A673 (cell line): ENCODE results near the gene TSPOAP1. TPM values are rescaled to one million over a fixed set of nuclear protein-coding genes. Genes with fewer than 3 reads are reported as not detected.

Experiments
- BruUV-seq: library from RNA; stranded (reverse); fragments of 400-500 nt; replicated peaks from 2 replicates; lab custom pipeline; 2021; lab: Mats Ljungman, UMichigan
- CTCF ChIA-PET: fragments of 300-600 bp; sonication (Branson Sonifier 250); formaldehyde crosslinking; loops from one replicate; lab custom pipeline; 2022; ENCODE audit warnings: antibody characterized with exemption; lab: Charles Lee
- POLR2A ChIA-PET: fragments of 300-600 bp; sonication (Branson Sonifier 250); formaldehyde crosslinking; loops from one replicate; lab custom pipeline; 2022; ENCODE audit warnings: antibody characterized with exemption; ENCODE audit not compliant: low non-redundant PET; lab: Charles Lee
- DNase-seq: peaks from one replicate; pipeline ENCODE4 v3.0.0-alpha.2; 2015; ENCODE audit warnings: low spot score
- H3K27ac ChIP-seq: fragments of 200-600 bp; sonication (generic); 2 replicates; pipeline ENCODE4 v1.5.1; 2016; ENCODE audit warnings: mixed run types, low read depth, mild to moderate bottlenecking, mixed read lengths, antibody characterized with exemption, low read length; ENCODE audit not compliant: poor library complexity, severe bottlenecking
- H3K27me3 ChIP-seq: fragments of 200-600 bp; sonication (generic); replicated peaks from 2 replicates; pipeline ENCODE4 v1.6.1; 2017; ENCODE audit warnings: mixed run types, low read depth, mild to moderate bottlenecking, mixed read lengths, antibody characterized with exemption, low read length; ENCODE audit not compliant: insufficient read depth, poor library complexity
- H3K36me3 ChIP-seq: fragments of 200-600 bp; sonication (generic); 2 replicates; pipeline ENCODE4 v1.6.1; 2016; ENCODE audit warnings: mixed run types, mild to moderate bottlenecking, mixed read lengths, antibody characterized with exemption, low read length; ENCODE audit not compliant: insufficient read depth, poor library complexity, severe bottlenecking
- H3K4me1 ChIP-seq: fragments of 200-600 bp; sonication (generic); 2 replicates; pipeline ENCODE4 v1.6.1; 2017; ENCODE audit warnings: mixed run types, mild to moderate bottlenecking, mixed read lengths, antibody characterized with exemption, low read length; ENCODE audit not compliant: insufficient read depth, poor library complexity, severe bottlenecking
- H3K4me3 ChIP-seq: fragments of 200-600 bp; sonication (generic); 2 replicates; pipeline ENCODE4 v1.5.1; 2016; ENCODE audit warnings: low read depth, mixed run types, mild to moderate bottlenecking, mixed read lengths, low read length; ENCODE audit not compliant: poor library complexity, severe bottlenecking
- H3K9me3 ChIP-seq: fragments of 200-600 bp; sonication (generic); 2 replicates; pipeline ENCODE4 v1.6.1; 2016; ENCODE audit warnings: mixed run types, low read depth, mild to moderate bottlenecking, mixed read lengths, antibody characterized with exemption, low read length; ENCODE audit not compliant: poor library complexity, severe bottlenecking
- CTCF ChIP-seq: fragments of 300-800, 200-600 bp; sonication (generic); conservative IDR thresholded peaks from 2 replicates; pipeline ENCODE4 v1.5.1; 2017; ENCODE audit warnings: low read depth, mild to moderate bottlenecking, antibody characterized with exemption, low read length, moderate library complexity, mixed read lengths
- EZH2 ChIP-seq: fragments of 200-600 bp; sonication (generic); IDR thresholded peaks from 2 replicates; pipeline ENCODE4 v1.6.1; 2017; ENCODE audit warnings: borderline replicate concordance, low read depth, mild to moderate bottlenecking, mixed read lengths, antibody characterized with exemption, low read length; ENCODE audit not compliant: poor library complexity, severe bottlenecking
- intact Hi-C: fragments of 100-400 bp; cut with micrococcal nuclease; formaldehyde crosslinking; loops from one replicate; pipeline ENCODE4 v1.10.0; 2022; ENCODE audit not compliant: unreplicated experiment
- total RNA-seq: library from RNA; stranded (reverse); gene quantifications from 2 replicates; pipeline ENCODE4 v1.2.3, GENCODE V29; 2021

TSPOAP1 gene
- total RNA-seq, 1 experiment from 2014 or later: 0.21 TPM

GRCh38 chr17:58267347-58268324 lies 61.0 kb downstream of the TSPOAP1 start:
- H3K4me3 ChIP-seq: no peak overlapping the region
- H3K36me3 ChIP-seq: no peaks in the 10 kb centered on the region
- H3K27me3 ChIP-seq: peaks cover 28% of the 10 kb centered on the region
- TF ChIP-seq CTCF (no peak), EZH2 (no peak)
- CTCF ChIA-PET: no interaction called here
- no peak for DNase-seq
- H3K9me3 ChIP-seq: no peaks in the 10 kb centered on the region
- intact Hi-C loops: no loop called here
- BruUV-seq: no TSS peak
- POLR2A ChIA-PET: no interaction called here
- H3K4me1 ChIP-seq: no peaks in the 10 kb centered on the region
- no peak overlapping the region for H3K27ac ChIP-seq

- Histone ChIP-seq H3K4me3 (no peak overlapping the region), H3K27me3 (peaks cover 42% of the 10 kb centered on the region), H3K36me3 (no peaks in the 10 kb centered on the region), H3K4me1 (no peaks in the 10 kb centered on the region), H3K27ac (no peak overlapping the region), H3K9me3 (no peaks in the 10 kb centered on the region)
- no TSS peak for BruUV-seq
- TF ChIP-seq CTCF (no peak), EZH2 (no peak)
- DNase-seq: no peak
- intact Hi-C loops: no loop called here
- POLR2A ChIA-PET: no interaction called here
- CTCF ChIA-PET: no interaction called here
Measured at GRCh38 chr17:58265902-58266875, 62.4 kb downstream of the TSPOAP1 start.

DNA sequence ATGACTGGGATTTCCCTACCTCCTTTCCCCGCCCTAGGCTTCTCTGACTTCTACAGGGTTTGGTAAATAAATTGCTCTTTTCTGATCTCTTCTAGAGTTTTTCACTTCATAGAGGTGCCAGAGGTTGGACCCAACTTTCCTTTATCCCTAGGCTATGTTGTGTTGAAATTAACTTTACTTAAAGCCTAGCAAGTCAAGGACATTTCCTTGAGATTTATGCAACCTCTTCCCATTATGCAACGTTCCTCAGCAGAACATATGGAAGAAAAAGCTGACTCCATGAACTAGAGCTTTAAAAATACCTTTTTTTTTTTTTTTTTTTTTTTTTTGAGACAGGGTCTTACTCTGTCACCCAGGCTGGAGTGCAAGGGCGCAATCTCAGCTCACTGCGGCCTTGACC lies 63.3 kb downstream of the TSPOAP1 start:
- Histone ChIP-seq H3K36me3 (no peaks in the 10 kb centered on the region), H3K9me3 (no peaks in the 10 kb centered on the region), H3K4me3 (no peak overlapping the region), H3K4me1 (no peaks in the 10 kb centered on the region), H3K27me3 (peaks cover 51% of the 10 kb centered on the region), H3K27ac (no peak overlapping the region)
- DNase-seq: no peak
- CTCF ChIA-PET: no interaction called here
- intact Hi-C loops: no loop called here
- POLR2A ChIA-PET: interaction anchor here (0.6 kb wide), 2 partner anchors 158 to 269 kb away, joined by 4 to 9 read pairs; no protein-coding TSS in a partner anchor
- TF ChIP-seq EZH2: no peak
- no peak for TF ChIP-seq CTCF
- no TSS peak for BruUV-seq
